Activated naive CD4-positive, alpha-beta T cell treated with anti-CD3 and anti-CD28 coated beads, Interleukin-2, amount 50 U/mL, for 24 hours (primary cell): ENCODE results near the gene MMP20.

ENCODE experiments used
- H3K27ac Mint-ChIP-seq: one replicate; pipeline ENCODE4 v1.8.0; 2021; ENCODE audit warnings: mild to moderate bottlenecking, mixed read lengths
- H3K27me3 Mint-ChIP-seq: one replicate; pipeline ENCODE4 v1.8.0; 2021; ENCODE audit warnings: mixed read lengths
- H3K36me3 Mint-ChIP-seq: one replicate; pipeline ENCODE4 v1.8.0; 2021; ENCODE audit warnings: mixed read lengths
- H3K4me1 Mint-ChIP-seq: one replicate; pipeline ENCODE4 v1.8.0; 2021; ENCODE audit warnings: mixed read lengths
- H3K4me3 Mint-ChIP-seq: one replicate; pipeline ENCODE4 v1.8.0; 2021; ENCODE audit warnings: mild to moderate bottlenecking, mixed read lengths
- H3K9me3 Mint-ChIP-seq: one replicate; pipeline ENCODE4 v1.8.0; 2021; ENCODE audit warnings: mixed read lengths

The MMP20 gene

GRCh38 chr11:102564110-102564509 is 61.0 kb downstream of the MMP20 start:
- peak overlapping the region; percentile 12 for H3K27ac Mint-ChIP-seq
- peaks cover 48% of the 10 kb centered on the region for H3K4me1 Mint-ChIP-seq
- H3K36me3 Mint-ChIP-seq = peaks cover 8% of the 10 kb centered on the region
- peaks cover 12% of the 10 kb centered on the region for H3K9me3 Mint-ChIP-seq
- no peak overlapping the region for H3K4me3 Mint-ChIP-seq
- H3K27me3 Mint-ChIP-seq = no peaks in the 10 kb centered on the region

- H3K4me1 Mint-ChIP-seq = peaks cover 50% of the 10 kb centered on the region
- H3K9me3 Mint-ChIP-seq = no peaks in the 10 kb centered on the region
- no peaks in the 10 kb centered on the region for H3K27me3 Mint-ChIP-seq
- H3K36me3 Mint-ChIP-seq = peaks cover 4% of the 10 kb centered on the region
- H3K27ac Mint-ChIP-seq = no peak overlapping the region
- H3K4me3 Mint-ChIP-seq = no peak overlapping the region
These were observed 63.5 kb downstream of the MMP20 start for GRCh38 chr11:102561636-102562035.

- peak overlapping the region; percentile 90 for H3K27ac Mint-ChIP-seq
- no peaks in the 10 kb centered on the region for H3K36me3 Mint-ChIP-seq
- H3K27me3 Mint-ChIP-seq = no peaks in the 10 kb centered on the region
- H3K4me3 Mint-ChIP-seq = peak overlapping the region; percentile 85
- H3K9me3 Mint-ChIP-seq = no peaks in the 10 kb centered on the region
- H3K4me1 Mint-ChIP-seq = peaks cover 50% of the 10 kb centered on the region
These were observed 64.5 kb downstream of the MMP20 start for GRCh38 chr11:102560555-102561011.

GRCh38 chr11:102559839-102560238 is 65.3 kb downstream of the MMP20 start:
- Mint-ChIP-seq H3K4me1 (peaks cover 50% of the 10 kb centered on the region), H3K4me3 (peak overlapping the region; percentile 42), H3K36me3 (no peaks in the 10 kb centered on the region), H3K9me3 (no peaks in the 10 kb centered on the region), H3K27ac (peak overlapping the region; percentile 90), H3K27me3 (no peaks in the 10 kb centered on the region)

GRCh38 chr11:102555091-102555490 is 70.0 kb downstream of the MMP20 start:
- H3K4me1 Mint-ChIP-seq = peaks cover 12% of the 10 kb centered on the region
- no peaks in the 10 kb centered on the region for H3K36me3 Mint-ChIP-seq
- no peaks in the 10 kb centered on the region for H3K9me3 Mint-ChIP-seq
- no peaks in the 10 kb centered on the region for H3K27me3 Mint-ChIP-seq
- no peak overlapping the region for H3K27ac Mint-ChIP-seq
- no peak overlapping the region for H3K4me3 Mint-ChIP-seq

- no peaks in the 10 kb centered on the region for H3K36me3 Mint-ChIP-seq
- no peaks in the 10 kb centered on the region for H3K9me3 Mint-ChIP-seq
- no peak overlapping the region for H3K4me3 Mint-ChIP-seq
- H3K27me3 Mint-ChIP-seq = no peaks in the 10 kb centered on the region
- H3K27ac Mint-ChIP-seq = peak overlapping the region; percentile 10
- H3K4me1 Mint-ChIP-seq = no peaks in the 10 kb centered on the region
These were observed 71.3 kb downstream of the MMP20 start for GRCh38 chr11:102553835-102554282.

- Mint-ChIP-seq H3K4me3 (no peak overlapping the region), H3K4me1 (no peaks in the 10 kb centered on the region), H3K36me3 (no peaks in the 10 kb centered on the region), H3K27me3 (no peaks in the 10 kb centered on the region), H3K9me3 (no peaks in the 10 kb centered on the region), H3K27ac (no peak overlapping the region)
These were observed 72.5 kb downstream of the MMP20 start for GRCh38 chr11:102552447-102553194.

- H3K27me3 Mint-ChIP-seq = no peaks in the 10 kb centered on the region
- no peaks in the 10 kb centered on the region for H3K36me3 Mint-ChIP-seq
- no peak overlapping the region for H3K4me3 Mint-ChIP-seq
- no peaks in the 10 kb centered on the region for H3K9me3 Mint-ChIP-seq
- H3K27ac Mint-ChIP-seq = no peak overlapping the region
- no peaks in the 10 kb centered on the region for H3K4me1 Mint-ChIP-seq
These were observed 73.1 kb downstream of the MMP20 start for GRCh38 chr11:102552020-102552419.

- H3K27me3 Mint-ChIP-seq = no peaks in the 10 kb centered on the region
- no peaks in the 10 kb centered on the region for H3K9me3 Mint-ChIP-seq
- peaks cover 1% of the 10 kb centered on the region for H3K4me1 Mint-ChIP-seq
- peak overlapping the region; percentile 20 for H3K27ac Mint-ChIP-seq
- H3K36me3 Mint-ChIP-seq = no peaks in the 10 kb centered on the region
- no peak overlapping the region for H3K4me3 Mint-ChIP-seq
These were observed 73.9 kb downstream of the MMP20 start for GRCh38 chr11:102551169-102551781.

- H3K4me1 Mint-ChIP-seq = peaks cover 3% of the 10 kb centered on the region
- no peaks in the 10 kb centered on the region for H3K36me3 Mint-ChIP-seq
- no peak overlapping the region for H3K27ac Mint-ChIP-seq
- no peaks in the 10 kb centered on the region for H3K9me3 Mint-ChIP-seq
- no peaks in the 10 kb centered on the region for H3K27me3 Mint-ChIP-seq
- no peak overlapping the region for H3K4me3 Mint-ChIP-seq
These were observed 78.1 kb downstream of the MMP20 start for GRCh38 chr11:102546923-102547471.

- Mint-ChIP-seq H3K9me3 (no peaks in the 10 kb centered on the region), H3K27ac (no peak overlapping the region), H3K36me3 (no peaks in the 10 kb centered on the region), H3K27me3 (no peaks in the 10 kb centered on the region), H3K4me1 (peaks cover 3% of the 10 kb centered on the region), H3K4me3 (no peak overlapping the region)
These were observed 78.7 kb downstream of the MMP20 start for GRCh38 chr11:102546427-102546826.

GRCh38 chr11:102545701-102546100 is 79.4 kb downstream of the MMP20 start:
- Mint-ChIP-seq H3K27me3 (no peaks in the 10 kb centered on the region), H3K9me3 (no peaks in the 10 kb centered on the region), H3K4me1 (peaks cover 3% of the 10 kb centered on the region), H3K27ac (no peak overlapping the region), H3K4me3 (no peak overlapping the region), H3K36me3 (no peaks in the 10 kb centered on the region)

GRCh38 chr11:102544594-102544993 is 80.5 kb downstream of the MMP20 start:
- H3K27ac Mint-ChIP-seq = no peak overlapping the region

GRCh38 chr11:102539567-102539966 is 85.6 kb downstream of the MMP20 start:
- H3K27ac Mint-ChIP-seq = no peak overlapping the region
- no peaks in the 10 kb centered on the region for H3K4me1 Mint-ChIP-seq
- H3K9me3 Mint-ChIP-seq = no peaks in the 10 kb centered on the region
- no peaks in the 10 kb centered on the region for H3K36me3 Mint-ChIP-seq
- peaks cover 6% of the 10 kb centered on the region for H3K27me3 Mint-ChIP-seq
- H3K4me3 Mint-ChIP-seq = no peak overlapping the region

More at GRCh38 chr11:102544594-102544993, 80.5 kb downstream of the MMP20 start:
- Mint-ChIP-seq H3K36me3 (no peaks in the 10 kb centered on the region), H3K9me3 (no peaks in the 10 kb centered on the region), H3K4me3 (no peak overlapping the region), H3K4me1 (peaks cover 3% of the 10 kb centered on the region), H3K27me3 (peaks cover 1% of the 10 kb centered on the region)

- H3K9me3 Mint-ChIP-seq = no peaks in the 10 kb centered on the region
- no peaks in the 10 kb centered on the region for H3K36me3 Mint-ChIP-seq
- H3K27ac Mint-ChIP-seq = no peak overlapping the region
- peaks cover 6% of the 10 kb centered on the region for H3K27me3 Mint-ChIP-seq
- no peak overlapping the region for H3K4me3 Mint-ChIP-seq
- no peaks in the 10 kb centered on the region for H3K4me1 Mint-ChIP-seq
These were observed 86.2 kb downstream of the MMP20 start for GRCh38 chr11:102538932-102539331.

- H3K4me1 Mint-ChIP-seq = no peaks in the 10 kb centered on the region
- H3K9me3 Mint-ChIP-seq = no peaks in the 10 kb centered on the region
- H3K27me3 Mint-ChIP-seq = peaks cover 5% of the 10 kb centered on the region
- H3K36me3 Mint-ChIP-seq = no peaks in the 10 kb centered on the region
- H3K4me3 Mint-ChIP-seq = no peak overlapping the region
- no peak overlapping the region for H3K27ac Mint-ChIP-seq
These were observed 90.8 kb downstream of the MMP20 start for GRCh38 chr11:102534261-102534872.
